ENCODE measurements around the gene SARS1. TPM values are rescaled to one million over a fixed set of nuclear protein-coding genes. Genes with fewer than 3 reads are reported as not detected.

SARS1 gene
- total RNA-seq, 2 experiments from 2014 or later = 277 to 290 TPM

GRCh38 chr1:109198043-109198695 is 15.5 kb upstream of the SARS1 start:
- no TSS peak for BruUV-seq (replicated peaks)
- Histone ChIP-seq H3K9me2 (ENCODE audit: insufficient read depth, low read length) (no peaks in the 10 kb centered on the region), H3K79me2 (ENCODE audit: insufficient read depth, low read depth, low read length) (no peaks in the 10 kb centered on the region), H3K27ac (ENCODE audit: low read depth, low read length, poor library complexity, severe bottlenecking) (no peak overlapping the region), H3K36me3 (ENCODE audit: insufficient read depth, low read length) (no peaks in the 10 kb centered on the region), H3K4me1 (ENCODE audit: insufficient read depth, low read length, poor library complexity, severe bottlenecking) (peaks cover 10% of the 10 kb centered on the region), H2AFZ (ENCODE audit: low read length) (no peak overlapping the region), H3K4me3 (ENCODE audit: low read depth, low read length, poor library complexity, severe bottlenecking) (no peak overlapping the region), H4K20me1 (ENCODE audit: insufficient read depth, low read length) (no peaks in the 10 kb centered on the region), H3K9me3 (ENCODE audit: low read length) (no peaks in the 10 kb centered on the region), H3K4me2 (ENCODE audit: low read length) (no peak overlapping the region)
- intact Hi-C loops (cut with micrococcal nuclease; ENCODE audit: unreplicated experiment) = no loop called here
- no peak for DNase-seq (ENCODE audit: low spot score)
- ChIA-PET CTCF (ENCODE audit: unreplicated experiment) (interaction anchor here (1.2 kb wide), 1 partner anchor 64 kb away, joined by 3 read pairs; no protein-coding TSS in a partner anchor), POLR2A (interaction anchor here (0.9 to 1.2 kb wide), 2 partner anchors 12 to 17 kb away, joined by 4 read pairs; no protein-coding TSS in a partner anchor)
- TF ChIP-seq EZH2phosphoT487 (IDR thresholded peaks at IDR 0.05; ENCODE audit: borderline replicate concordance, low read depth, low read length) = no peak
- no peak for TF ChIP-seq CTCF (conservative IDR thresholded peaks at IDR 0.05; ENCODE audit: low read length)

GRCh38 chr1:109198745-109199144 is 15.0 kb upstream of the SARS1 start:
- Histone ChIP-seq H3K36me3 (ENCODE audit: insufficient read depth, low read length) (no peaks in the 10 kb centered on the region), H2AFZ (ENCODE audit: low read length) (no peak overlapping the region), H3K79me2 (ENCODE audit: insufficient read depth, low read depth, low read length) (no peaks in the 10 kb centered on the region), H3K27ac (ENCODE audit: low read depth, low read length, poor library complexity, severe bottlenecking) (no peak overlapping the region), H3K4me3 (ENCODE audit: low read depth, low read length, poor library complexity, severe bottlenecking) (no peak overlapping the region), H3K9me2 (ENCODE audit: insufficient read depth, low read length) (no peaks in the 10 kb centered on the region), H3K9me3 (ENCODE audit: low read length) (no peaks in the 10 kb centered on the region), H3K4me1 (ENCODE audit: insufficient read depth, low read length, poor library complexity, severe bottlenecking) (peaks cover 7% of the 10 kb centered on the region), H3K4me2 (ENCODE audit: low read length) (no peak overlapping the region), H4K20me1 (ENCODE audit: insufficient read depth, low read length) (no peaks in the 10 kb centered on the region)
- BruUV-seq (replicated peaks) = no TSS peak
- TF ChIP-seq EZH2phosphoT487 (IDR thresholded peaks at IDR 0.05; ENCODE audit: borderline replicate concordance, low read depth, low read length) (no peak), CTCF (conservative IDR thresholded peaks at IDR 0.05; ENCODE audit: low read length) (no peak)
- ChIA-PET CTCF (ENCODE audit: unreplicated experiment) (interaction anchor here (1.2 kb wide), 1 partner anchor 64 kb away, joined by 3 read pairs; no protein-coding TSS in a partner anchor), POLR2A (interaction anchor here (1.2 kb wide), 1 partner anchor 11 kb away, joined by 4 read pairs; no protein-coding TSS in a partner anchor)
- DNase-seq (ENCODE audit: low spot score) = no peak
- intact Hi-C loops (cut with micrococcal nuclease; ENCODE audit: unreplicated experiment) = no loop called here

GRCh38 chr1:109199710-109200109 is 14.0 kb upstream of the SARS1 start:
- ChIA-PET POLR2A (interaction anchor here (0.6 kb wide), 1 partner anchor 18 kb away, joined by 7 read pairs; no protein-coding TSS in a partner anchor), CTCF (ENCODE audit: unreplicated experiment) (no interaction called here)
- Histone ChIP-seq H3K36me3 (ENCODE audit: insufficient read depth, low read length) (no peaks in the 10 kb centered on the region), H3K4me1 (ENCODE audit: insufficient read depth, low read length, poor library complexity, severe bottlenecking) (no peaks in the 10 kb centered on the region), H3K4me2 (ENCODE audit: low read length) (no peak overlapping the region), H2AFZ (ENCODE audit: low read length) (no peak overlapping the region), H3K4me3 (ENCODE audit: low read depth, low read length, poor library complexity, severe bottlenecking) (no peak overlapping the region), H3K27ac (ENCODE audit: low read depth, low read length, poor library complexity, severe bottlenecking) (no peak overlapping the region), H3K9me3 (ENCODE audit: low read length) (no peaks in the 10 kb centered on the region), H3K79me2 (ENCODE audit: insufficient read depth, low read depth, low read length) (no peaks in the 10 kb centered on the region), H4K20me1 (ENCODE audit: insufficient read depth, low read length) (no peaks in the 10 kb centered on the region), H3K9me2 (ENCODE audit: insufficient read depth, low read length) (no peaks in the 10 kb centered on the region)
- DNase-seq (ENCODE audit: low spot score) = no peak
- intact Hi-C loops (cut with micrococcal nuclease; ENCODE audit: unreplicated experiment) = loop anchor here (5.0 kb wide), 1 partner anchor 198 kb away; the partner anchor contains the start of gene SORT1
- BruUV-seq (replicated peaks) = no TSS peak
- TF ChIP-seq CTCF (conservative IDR thresholded peaks at IDR 0.05; ENCODE audit: low read length) (no peak), EZH2phosphoT487 (IDR thresholded peaks at IDR 0.05; ENCODE audit: borderline replicate concordance, low read depth, low read length) (no peak)
